Glomerular endothelial cell (primary cell): Measurements from ENCODE around the gene CA9. TPM values are rescaled to one million over a fixed set of nuclear protein-coding genes. Genes with fewer than 3 reads are reported as not detected.

ENCODE experiments used
- DNase-seq: peaks from one replicate; pipeline ENCODE4 v3.0.0-alpha.2; 2011; ENCODE audit warnings: low read depth, low spot score; ENCODE audit errors: extremely low read depth
- total RNA-seq: library from RNA; depleted of rRNA; stranded (reverse); fragments of >200 nt; gene quantifications from 2 replicates; pipeline ENCODE4 v1.2.3, GENCODE V29; 2015

CA9 gene
- total RNA-seq, 1 donor from 2014 or later: not detected

DNA sequence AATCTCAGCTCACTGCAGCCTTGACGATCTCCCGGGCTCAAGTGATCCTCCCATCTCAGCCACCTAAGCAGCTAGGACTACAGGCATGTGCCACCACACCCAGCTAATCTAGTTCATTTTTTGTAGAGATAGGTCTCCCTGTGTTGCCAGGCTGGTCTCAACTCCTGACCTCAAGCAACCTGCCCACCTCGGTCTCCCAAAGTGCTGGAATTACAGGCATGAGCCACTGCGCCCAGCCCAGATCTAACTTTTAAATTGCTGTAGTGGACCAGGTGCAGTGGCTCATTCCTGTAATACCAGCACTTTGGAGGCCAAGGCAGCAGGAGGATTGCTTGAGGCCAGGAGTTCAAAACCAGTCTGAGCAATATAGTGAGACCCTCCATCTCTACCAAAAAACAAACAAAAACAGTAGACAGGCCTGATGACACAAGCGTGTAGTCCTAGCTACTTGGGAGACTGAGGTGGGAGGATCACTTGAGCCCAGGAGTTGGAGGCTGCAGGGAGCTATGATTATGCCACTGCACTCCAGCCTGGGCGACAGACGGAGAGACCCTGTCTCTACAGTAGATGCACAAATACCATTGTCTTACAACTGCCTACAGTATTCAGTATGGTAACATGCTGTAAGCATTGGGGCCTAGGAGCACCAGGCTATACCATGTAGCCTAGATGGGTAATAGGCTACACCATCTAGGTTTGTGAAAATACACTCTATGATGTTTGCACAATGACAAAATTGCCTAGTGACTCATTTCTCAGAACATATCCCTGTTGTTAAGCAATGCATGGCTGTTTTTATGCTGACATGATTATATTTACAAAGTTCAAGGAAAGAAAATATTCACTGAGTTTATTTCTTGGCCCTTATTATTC, 21.5 kb upstream of the CA9 start:
- no peak for DNase-seq

DNA sequence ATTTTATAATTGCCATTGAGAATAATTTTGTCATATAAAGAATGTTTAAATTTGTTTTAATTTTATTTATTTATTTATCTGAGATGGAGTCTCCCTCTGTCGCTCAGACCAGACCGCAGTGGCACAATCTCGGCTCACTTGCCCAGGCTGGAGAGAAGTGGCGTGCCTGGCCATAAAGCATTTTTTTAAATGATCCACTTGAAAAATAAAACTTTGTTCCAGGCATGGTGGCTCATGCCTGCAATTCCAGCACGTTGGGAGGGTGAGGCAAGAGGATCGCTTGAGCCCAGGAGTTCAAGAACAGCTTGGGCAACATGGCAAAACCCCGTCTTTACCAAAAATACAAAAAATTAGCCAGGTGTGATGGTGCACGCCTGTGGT, 20.9 kb upstream of the CA9 start:
- DNase-seq: no peak

DNA sequence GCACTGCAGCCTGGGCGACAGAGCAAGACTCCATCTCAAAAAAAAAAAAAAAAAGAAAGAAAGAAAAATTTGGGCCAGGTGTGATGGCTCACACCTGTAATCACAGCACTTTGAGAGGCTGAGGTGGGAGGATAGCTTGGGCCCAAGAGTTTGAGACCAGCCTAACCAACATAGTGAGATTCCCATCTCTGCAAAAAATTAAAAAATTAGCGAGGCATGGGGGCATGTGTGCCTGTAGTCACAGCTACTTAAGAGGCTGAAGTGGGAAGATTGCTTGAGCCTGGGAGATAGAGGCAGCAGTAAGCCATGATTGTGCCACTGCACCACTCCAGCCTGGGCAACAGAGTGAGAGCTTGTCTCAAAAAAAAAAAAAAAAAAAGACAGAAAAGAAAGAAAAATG, 20.1 kb upstream of the CA9 start:
- no peak for DNase-seq

DNA sequence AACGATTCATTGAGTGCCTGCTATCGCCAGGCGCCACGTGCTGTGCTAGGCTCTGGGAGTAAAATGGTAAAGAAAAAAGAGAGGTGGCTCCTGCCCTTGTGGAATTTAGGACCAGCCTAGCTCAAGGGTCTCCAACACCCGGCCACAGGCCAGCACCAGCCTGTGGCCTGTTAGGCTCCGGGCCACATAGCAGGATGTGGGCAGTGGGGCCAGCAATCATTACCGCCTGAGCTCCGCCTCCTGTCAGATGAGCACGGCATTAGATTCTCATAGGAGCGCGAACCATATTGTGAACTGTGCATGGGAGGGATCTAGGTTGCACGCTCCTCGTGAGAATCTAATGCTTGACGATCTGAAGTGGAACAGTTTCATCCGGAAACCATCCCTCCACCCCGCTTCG, 17.4 kb upstream of the CA9 start:
- DNase-seq: no peak

DNA sequence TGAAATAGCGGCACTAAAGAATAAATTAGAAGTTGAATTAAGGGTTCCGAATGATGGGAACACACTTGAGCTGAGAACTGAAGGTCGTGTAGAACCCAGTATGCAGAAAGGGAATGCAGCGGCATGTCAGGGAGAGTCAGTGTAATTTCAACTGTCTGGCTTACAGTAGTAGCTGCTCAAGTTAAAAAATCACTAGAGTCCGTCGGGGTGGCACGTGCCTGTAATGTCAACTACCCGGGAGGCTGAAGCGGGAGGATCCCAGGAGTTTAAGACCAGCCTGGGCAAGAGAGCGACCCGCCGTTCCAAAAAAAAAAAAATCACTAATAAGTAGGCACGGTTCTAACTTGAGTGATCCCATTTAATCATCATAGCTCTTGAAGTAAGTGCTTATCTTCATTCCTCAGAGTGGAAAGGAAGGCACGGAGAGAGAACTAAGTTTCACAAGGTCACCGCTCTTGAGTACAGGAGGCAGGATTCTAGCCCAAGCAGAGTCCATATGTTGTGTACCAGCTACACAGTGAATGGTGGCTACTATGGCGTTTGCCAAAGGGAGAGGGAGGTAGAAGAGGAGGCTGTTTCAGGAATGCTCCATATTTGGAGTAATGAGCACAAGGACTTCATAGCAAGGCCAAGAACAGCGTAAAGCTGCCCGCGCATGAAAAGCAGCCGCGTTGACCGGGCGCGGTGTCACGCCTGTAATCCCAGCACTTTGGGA, 16.7 kb upstream of the CA9 start:
- no peak for DNase-seq

DNA sequence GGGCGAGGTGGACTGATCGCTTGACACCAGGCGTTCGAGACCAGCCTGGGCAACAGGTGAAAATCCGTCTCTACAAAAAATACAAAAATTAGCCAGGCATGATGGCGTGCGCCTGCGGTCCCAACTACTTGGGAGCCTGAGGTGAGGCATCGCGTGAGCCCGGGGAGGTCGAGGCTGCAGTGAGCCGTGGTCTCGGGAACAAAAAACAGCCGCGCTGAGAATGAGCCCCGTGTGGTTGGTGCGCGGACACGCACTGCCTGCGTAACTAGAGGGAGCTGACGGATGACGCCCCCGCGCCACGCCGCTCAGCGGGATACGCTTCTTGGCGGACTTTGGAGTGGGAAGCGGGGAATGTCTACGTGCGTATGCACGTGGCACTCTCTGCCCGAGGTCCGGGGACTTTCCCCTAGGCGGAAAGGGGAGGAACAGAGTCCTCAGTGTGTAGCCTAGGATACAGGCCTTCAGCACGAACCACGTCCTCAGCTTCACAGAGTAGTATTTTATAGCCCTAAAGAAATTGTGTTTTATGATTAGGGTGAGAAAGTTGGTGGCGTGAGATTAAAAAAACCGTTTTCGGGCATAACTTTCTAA, 16.1 kb upstream of the CA9 start, which contains the start of gene RMRP:
RMRP (minus strand) TSS at position 474 of the 591 bp plus-strand sequence.
- DNase-seq: peak; percentile 97

DNA sequence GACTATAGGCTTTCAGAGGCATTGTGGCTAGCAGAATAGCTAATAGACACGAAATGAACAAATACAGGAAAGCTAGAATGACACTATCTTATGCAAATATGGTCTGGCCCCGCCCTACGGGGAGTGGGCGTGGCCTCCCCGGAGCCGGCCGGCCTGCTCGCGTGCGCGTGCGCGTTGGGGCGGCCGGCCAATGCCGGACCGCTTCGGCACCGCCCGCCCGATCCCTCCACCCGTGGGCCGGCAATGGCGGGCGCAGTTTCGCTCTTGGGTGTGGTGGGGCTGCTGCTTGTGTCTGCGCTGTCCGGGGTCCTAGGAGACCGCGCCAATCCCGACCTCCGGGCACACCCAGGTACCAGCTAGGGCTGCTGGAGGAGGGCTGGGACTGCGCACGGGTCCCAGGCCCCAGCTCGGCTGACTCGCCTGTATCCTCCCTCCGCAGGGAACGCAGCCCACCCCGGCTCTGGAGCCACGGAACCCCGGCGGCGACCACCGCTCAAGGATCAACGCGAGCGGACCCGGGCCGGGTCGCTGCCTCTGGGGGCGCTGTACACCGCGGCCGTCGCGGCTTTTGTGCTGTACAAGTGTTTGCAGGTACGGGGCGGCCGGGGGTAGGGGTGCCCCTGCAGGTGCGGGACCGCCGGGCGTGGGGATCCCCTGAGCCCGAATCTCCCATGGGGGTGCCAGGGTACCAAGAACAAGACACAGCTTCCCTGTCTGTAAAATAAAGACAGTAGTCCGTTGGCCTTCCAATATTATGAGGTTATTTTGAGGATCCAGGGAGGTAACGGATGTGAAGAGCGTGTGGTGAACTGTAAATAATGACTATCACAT, 15.4 kb upstream of the CA9 start, which contains the start of gene CCDC107:
CCDC107 (plus strand) TSS at position 156 of the 831 bp plus-strand sequence; CDS start at position 244, 88 bp downstream.
- DNase-seq: peak; percentile 60

DNA sequence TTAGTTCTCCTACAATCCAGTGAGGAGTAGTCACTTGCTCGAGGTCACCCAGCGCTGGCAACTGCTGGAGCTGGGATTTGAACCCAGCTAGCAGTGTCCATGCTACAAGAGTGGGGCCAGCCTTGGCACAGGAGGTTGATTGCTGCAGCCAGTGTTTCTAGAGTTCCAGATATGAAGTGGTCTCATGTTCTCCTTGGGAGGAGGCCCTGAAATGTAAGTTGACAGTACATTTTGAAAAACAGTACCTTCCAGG, 14.8 kb upstream of the CA9 start:
- DNase-seq: no peak

DNA sequence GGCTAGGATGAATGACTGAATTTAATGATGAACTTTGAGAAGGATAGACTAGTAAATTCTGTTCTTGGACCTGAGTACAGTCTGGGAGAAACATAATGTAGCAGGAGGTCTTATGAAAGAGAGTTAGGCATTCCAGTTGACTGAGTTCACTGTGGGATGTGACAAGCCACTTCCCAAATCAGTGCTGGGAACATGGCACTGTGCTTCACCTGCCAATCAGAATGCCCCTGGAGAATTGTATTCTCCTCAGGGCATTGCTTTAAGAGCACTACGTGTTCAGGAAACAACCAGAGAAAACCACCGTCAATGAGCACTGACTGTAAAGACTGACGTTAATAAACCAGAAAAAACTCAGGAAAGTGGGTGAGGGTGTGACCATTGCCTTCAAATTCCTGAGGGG, 14.4 kb upstream of the CA9 start:
- no peak for DNase-seq

DNA sequence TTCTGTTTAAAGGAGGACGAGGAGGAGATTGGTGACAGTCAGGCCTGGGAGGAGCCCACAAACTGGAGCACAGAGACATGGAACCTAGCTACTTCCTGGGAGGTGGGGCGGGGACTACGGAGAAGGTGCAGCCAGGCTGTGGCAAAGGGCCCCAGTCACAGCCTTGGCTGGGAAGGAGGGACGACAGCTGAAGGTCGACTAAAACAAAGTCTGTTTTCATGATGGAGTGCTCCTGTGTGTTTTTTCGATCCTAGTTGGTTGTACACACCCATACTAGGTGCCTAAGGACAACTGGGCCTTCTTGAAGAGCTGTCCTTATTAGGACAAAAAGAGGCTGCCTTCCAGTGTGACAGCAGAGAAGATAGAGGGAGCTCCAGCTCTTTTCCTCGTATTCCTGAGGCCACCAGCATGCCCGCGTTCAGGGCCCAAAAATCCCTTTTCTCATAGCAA, 12.7 kb upstream of the CA9 start:
- DNase-seq: no peak

DNA sequence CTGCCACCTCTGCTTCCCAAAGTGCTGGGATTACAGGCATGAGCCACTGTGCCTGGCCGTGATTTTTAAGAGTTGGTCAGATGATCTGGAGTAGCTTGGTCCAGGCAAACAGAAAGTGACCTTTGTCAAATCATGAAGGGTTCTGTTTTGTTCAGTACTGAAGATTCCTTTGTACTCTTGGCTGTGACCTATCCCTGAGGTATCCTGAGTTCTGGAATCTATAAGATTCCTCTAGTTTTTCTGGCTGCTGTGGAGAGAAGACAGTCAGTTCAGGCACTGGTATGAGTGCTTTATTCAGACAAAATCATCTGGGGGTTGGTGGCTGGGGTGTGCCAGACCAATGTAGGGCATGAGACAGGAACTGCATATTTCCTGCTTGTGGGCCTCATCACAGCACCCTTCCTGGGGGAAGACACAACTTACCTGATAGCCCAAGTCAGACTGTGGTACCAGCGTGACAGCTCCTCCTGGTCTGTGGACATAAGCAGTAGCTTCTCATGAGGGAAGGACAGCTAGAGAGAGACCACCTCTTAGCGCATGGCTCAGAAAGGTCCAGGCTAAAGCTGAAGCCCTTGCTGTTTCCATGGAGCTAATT, 11.9 kb upstream of the CA9 start:
- DNase-seq: no peak

DNA sequence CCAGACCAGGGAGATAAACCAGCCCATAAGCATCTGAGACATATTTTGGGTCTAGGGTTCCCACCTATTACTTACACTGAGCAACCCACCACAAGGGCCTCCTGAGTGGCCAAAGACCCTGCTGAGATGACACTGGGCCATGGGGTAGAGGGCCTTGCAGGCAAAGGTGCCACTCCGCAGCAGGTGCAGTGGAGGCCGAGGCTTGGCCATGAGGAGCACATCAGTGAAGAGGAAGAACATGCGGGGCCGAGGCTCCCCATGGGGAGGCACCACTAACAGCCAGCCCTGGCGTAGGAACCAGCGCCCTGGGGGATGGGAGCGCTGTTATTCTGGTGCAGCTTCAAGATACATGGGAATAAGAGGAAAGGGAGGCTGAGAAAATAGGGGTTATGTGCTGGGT, 11.3 kb upstream of the CA9 start:
- no peak for DNase-seq

DNA sequence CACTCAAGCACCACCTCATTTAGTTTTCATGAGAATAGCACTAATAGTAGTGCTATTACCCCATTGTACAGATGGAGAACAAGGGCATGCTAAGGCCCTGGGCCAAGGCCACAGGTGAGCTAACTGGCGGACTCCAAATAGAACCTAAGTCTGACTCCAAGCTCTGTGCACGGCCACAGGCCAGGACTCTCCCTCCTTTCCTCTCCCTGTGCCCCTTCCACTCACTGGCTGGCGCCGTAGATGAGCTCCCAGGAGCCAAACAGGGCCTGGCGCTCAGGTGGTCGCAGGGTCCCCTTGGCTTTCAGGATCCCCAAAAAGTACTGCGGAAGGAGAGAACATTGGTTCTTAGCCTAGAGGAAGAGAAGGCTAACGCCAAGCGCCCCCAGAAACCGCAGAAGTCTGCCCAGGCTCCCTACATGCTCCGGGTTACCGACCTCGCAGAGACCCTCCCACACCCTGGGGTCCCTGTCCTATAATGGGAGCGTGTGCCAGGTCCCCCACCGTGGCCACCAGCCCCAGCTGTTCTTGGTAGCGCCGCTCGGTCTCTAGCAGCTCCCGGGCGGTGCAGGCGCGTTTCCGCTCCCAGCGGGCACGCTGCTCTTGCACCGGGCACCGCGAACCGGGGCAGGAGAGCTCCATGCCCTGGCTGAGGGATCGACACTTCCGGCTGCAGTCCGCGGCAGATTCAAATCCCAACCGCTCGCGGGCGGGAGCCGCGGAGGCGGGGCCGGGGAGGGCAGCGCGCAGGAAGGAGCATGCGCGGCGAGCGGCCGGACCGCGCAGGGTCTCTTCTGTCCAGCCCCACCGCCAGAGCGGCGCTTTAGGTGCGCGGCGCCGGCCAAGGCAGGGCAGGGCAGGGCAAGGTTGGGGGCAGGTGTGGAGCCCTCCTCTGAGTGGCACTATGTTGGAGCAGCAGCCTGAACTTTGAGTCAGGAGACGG, 8.9 kb upstream of the CA9 start, which contains the start of gene ARHGEF39:
ARHGEF39 (minus strand) TSS at position 665 of the 940 bp plus-strand sequence; CDS start at position 639, 26 bp downstream.
- no peak for DNase-seq

DNA sequence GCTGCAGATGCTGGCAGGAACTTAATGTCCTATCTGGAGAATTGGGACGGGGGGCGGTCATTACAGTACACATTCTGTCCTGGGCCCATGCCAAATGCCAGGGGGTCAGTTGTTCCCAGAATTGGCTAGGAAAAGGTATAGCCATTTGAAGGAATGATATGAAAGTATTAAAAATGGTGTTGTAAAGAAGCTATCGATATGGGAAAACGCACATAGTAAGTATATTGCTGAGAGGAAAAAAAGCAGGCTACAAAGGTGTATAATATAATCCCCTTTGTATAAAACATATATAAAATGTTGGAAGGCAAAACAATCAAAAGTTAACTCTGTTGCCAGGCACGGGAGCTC, 8.3 kb upstream of the CA9 start:
- no peak for DNase-seq

DNA sequence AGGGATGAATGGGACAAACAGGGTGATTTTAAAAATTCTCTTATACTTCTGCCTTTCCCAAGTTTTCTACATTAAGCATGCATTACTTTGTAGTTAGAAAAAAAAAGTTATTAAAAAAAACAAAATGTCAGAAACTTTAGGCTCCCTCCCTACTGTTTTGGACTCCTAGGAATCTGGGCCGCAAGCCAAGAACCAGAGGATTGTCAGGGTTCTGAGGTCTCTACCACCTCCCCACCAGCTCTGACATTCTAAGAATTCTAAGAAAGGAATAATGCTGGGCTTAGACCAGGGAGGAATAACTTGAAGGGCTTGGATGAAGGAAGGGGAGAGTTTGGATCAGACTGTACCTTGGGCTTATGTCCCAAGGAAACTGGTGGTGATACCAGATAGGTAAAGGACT, 7.7 kb upstream of the CA9 start:
- DNase-seq: no peak

DNA sequence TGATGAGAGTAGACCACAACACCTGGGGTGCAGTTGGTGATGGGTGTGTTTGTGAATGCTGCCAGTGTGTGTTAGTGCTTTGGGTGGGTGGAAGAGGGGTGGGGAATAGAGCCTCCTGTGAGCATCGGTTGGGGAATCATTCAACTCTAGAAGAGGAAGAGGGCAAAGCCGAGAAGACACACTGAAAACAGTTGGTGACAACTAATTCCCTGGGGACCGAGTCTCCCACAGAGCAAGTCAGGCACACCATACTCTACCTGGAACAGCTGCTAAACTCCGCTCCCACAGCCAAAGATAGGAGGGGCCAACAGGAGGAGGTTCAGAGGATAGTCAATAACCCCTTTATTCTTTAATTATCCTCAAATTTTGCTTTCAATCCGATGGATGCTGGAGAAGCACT, 7.2 kb upstream of the CA9 start:
- DNase-seq: no peak

DNA sequence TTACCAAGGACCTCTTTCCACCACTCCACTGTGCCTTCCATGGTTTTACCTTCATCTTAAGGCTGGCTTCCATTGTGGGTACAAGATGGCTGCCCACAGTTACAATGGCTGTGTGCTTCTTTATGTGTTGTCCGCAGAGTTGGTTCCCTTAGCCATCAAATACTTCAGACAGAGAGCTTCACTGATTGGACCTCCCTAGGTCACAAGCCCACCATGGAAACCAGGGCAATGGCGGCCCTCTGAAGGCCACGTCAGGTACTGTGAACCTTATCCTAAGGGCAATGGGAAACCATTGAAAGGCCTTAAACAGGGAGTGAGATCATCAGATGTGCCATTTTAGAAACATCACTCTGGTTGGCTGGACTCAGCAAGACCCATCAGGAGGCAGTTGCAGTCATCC, 5.8 kb upstream of the CA9 start:
- no peak for DNase-seq

DNA sequence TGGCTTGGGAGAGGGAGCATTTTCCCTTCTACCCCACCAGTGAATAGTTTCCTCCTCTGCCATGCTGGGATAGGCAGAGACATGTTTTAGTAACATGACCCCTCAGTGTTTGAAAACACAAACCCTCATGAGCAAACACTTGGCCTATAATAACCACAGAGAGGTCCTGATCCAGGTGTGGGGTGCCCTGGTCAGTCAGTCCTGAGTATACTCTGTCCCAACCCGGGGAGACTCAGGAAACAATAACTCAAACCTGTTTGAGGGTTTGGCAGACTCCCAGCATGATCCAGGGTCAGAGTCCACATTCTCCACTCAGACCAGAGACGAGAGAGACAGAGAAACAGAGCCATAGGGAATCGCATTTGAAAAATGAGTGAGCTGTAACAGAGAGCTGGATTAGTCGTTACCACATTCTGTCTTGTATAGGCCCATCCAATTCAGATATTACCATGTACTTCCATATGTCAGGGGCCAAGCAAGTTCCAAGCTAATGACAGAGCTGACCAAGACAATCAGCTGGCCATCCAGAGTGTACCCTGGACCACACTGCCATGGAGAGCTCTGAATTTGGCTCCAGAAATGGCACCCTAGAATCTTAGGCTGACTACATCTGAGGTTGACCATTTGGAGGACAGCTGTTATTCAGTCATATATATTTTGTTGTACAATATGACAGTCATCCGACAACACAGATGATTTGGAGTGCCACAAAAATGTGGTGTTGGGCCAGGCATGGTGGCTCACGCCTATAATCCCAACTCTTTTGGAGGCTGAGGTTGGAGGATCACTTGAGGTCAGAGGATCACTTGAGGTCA, 4.2 kb upstream of the CA9 start:
- no peak for DNase-seq

DNA sequence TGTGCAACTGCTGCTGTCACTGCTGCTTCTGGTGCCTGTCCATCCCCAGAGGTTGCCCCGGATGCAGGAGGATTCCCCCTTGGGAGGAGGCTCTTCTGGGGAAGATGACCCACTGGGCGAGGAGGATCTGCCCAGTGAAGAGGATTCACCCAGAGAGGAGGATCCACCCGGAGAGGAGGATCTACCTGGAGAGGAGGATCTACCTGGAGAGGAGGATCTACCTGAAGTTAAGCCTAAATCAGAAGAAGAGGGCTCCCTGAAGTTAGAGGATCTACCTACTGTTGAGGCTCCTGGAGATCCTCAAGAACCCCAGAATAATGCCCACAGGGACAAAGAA, 265 bp downstream of the CA9 start:
- no peak for DNase-seq
